Measurements from ENCODE around the gene USP31.
"Not testable (repeated sequence)": the region's sequence is repeated elsewhere in the genome, so short reads cannot be mapped to it uniquely, and the experiment has no call there.

USP31 gene

DNA sequence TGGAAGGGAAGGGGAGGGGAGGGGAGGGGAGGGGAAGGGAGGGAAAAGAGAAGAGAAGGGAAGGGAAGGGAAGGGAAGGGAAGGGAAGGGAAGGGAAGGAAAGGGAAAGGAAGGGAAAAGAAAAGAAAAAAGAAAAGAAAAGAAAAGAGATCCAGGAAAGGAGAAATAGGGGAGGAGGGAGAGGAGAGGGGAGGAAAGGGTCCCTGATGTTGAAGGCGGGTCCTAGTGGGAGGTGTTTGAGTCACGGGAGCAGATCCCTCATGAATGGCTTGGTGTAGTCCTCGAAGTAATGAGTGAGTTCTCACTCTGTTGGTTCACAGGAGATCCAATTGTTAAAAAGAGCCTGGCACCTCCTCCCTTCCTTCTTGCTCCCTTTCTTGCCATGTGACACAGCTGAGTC, 6.9 kb upstream of the USP31 start:
- no peak for DNase-seq (ENCODE audit: low read depth)

- DNase-seq (ENCODE audit: low read depth) = no peak
Observed at GRCh38 chr16:23155445-23156049, 6.3 kb upstream of the USP31 start.

- DNase-seq (ENCODE audit: low read depth) = no peak
Observed at GRCh38 chr16:23152386-23153178, 3.3 kb upstream of the USP31 start.

DNA sequence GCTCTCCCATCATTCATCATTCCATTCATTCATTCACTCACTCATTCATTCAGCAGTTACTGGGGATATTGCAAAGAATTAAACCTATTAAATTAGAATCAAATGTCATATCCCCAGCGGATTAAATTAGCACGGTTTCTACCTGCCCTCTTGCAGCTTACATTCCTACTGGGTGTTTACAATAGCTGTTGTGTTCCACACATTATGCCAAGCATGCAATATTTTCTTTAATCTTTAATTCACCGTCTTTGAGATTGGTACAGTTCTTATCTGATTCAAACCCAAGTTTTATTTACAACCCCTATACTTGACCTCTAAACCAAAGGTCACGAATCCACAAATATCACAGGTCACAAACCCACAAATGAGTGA, 727 bp upstream of the USP31 start:
- no peak for DNase-seq (ENCODE audit: low read depth)

- DNase-seq (ENCODE audit: low read depth) = peak; percentile 6
Observed at GRCh38 chr16:23148513-23149266, 562 bp downstream of the USP31 start.

DNA sequence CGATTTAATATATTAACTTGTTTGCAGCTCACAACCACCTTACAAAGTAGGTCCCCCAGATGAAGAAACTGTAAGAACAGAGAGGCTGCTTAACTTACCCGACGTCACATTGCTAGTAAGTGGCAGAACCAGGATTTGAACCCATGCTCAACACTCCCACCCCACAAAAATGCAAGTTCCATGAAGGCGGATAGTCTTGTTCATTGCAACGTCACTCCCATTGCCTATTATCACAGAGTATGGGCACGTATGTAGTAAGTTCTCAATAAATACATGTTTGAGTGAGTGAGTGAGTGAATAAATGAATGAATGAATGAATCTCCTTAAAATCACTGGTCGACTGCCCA, 1.1 kb downstream of the USP31 start:
- DNase-seq (ENCODE audit: low read depth) = no peak

DNA sequence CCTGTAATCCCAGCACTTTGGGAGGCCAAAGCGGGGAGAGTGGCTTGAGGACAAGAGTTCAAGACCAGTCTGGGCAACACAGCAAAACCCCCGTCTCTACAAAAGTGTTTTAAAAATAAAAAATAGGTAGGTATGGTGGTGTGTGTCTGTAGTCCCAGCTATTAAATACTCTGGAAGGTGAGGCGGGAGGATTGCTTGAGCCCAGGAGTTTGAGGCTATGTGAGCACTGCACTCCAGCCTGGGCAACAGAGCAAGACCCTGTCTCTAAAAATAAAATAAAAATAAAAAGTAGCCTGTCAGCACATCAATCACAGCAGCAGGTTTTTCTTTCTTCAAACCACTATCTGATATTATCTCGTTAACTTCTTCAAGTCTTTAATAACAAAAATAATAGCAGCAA, 1.6 kb downstream of the USP31 start:
- DNase-seq (ENCODE audit: low read depth) = no peak

- no peak for DNase-seq (ENCODE audit: low read depth)
Observed at GRCh38 chr16:23146877-23147601, 2.2 kb downstream of the USP31 start.

GRCh38 chr16:23145608-23146007, 3.6 kb downstream of the USP31 start:
- DNase-seq (ENCODE audit: low read depth) = no peak

DNA sequence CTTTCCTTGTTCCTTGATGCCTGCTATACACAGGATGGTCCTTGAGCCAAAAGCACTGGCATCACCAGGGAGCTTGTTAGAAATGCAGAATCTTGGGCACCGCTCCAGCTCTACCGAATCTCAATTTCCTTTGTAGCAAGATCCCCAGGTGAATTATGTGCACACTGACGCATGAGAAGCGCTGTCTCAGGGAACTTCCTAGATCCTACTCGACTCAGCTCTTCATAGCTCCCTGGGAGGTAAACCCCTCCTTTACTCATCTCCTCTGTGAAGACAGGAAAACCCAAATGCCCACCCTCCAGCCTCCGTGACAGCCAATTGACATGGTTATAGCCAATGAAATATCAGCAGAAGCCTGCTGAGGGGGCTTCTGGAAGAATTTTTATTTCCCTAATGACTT, 4.1 kb downstream of the USP31 start:
- DNase-seq (ENCODE audit: low read depth) = no peak

DNA sequence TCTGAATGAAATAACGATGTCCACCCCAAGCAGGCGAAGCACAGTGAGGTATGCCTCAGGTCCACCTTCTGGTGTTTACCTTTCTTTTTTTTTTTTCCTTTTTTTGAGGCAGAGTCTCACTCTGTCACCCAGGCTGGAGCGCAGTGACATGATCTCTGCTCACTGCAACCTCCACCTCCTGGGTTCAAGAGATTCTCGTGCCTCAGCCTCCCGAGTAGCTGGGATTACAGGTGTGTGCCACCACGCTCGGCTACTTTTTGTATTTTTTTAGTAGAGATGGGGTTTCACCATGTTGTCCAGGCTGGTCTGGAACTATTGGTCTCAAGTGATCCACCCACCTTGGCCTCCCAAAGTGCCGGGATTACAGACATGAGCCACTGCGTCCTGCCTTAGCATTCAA, 4.9 kb downstream of the USP31 start:
- DNase-seq (ENCODE audit: low read depth) = not testable (repeated sequence)

DNA sequence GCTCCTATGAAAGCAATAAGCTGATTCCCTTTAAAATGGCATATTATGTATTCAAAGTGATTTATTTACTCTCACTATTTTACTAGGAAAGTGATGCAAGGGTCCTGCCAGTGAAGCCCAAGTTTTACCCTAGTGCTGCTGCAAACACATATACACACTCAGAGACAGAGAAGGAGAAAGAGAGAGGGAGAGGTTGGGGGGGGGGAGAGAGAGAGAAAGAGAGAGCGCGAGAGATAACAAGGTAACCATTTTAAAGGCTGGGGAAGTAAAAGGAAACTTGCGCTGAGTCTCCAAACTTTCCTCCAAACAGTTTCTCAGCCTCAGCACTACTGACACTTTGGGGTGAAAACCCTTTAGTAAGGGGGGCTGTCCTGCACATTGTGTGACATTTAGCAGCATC, 5.9 kb downstream of the USP31 start:
- no peak for DNase-seq (ENCODE audit: low read depth)

DNA sequence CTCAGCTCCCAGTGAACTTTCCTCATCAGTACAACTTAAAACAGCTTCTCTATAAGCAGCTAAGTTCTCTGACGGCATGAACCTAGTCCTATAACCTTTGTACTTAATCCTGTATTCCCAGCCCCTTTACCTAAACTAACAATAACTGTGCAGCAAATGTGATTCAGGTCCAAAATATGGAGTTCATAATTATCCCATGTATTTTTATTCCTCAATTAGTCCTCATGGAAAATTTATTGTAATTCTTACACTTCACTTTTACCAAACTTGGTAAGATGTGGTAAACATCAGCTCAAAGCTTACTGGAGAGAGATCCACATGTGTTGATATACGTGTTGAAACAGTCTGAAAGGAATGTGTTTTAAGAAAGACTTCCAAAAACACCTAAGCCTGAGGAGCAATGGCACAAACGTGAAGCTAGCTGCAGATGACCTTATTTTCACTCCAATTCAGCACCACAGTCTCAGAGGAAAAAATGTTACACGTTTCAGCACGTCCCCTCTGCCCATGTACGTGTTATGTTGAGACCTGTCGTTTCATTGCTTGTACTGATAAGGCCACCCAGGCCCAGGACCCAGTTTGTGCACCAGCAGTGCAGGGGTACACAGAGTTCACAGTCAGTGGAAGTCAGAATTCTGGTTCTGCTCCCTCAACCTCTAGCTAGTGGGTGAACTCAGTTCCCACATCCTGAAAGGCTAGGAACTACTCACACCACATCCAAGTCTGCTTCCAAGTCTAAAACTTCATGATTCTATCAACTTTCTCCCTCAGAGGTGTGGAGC, 7.1 kb downstream of the USP31 start:
- no peak for DNase-seq (ENCODE audit: low read depth)

GRCh38 chr16:23141500-23141899, 7.8 kb downstream of the USP31 start:
- DNase-seq (ENCODE audit: low read depth) = no peak

DNA sequence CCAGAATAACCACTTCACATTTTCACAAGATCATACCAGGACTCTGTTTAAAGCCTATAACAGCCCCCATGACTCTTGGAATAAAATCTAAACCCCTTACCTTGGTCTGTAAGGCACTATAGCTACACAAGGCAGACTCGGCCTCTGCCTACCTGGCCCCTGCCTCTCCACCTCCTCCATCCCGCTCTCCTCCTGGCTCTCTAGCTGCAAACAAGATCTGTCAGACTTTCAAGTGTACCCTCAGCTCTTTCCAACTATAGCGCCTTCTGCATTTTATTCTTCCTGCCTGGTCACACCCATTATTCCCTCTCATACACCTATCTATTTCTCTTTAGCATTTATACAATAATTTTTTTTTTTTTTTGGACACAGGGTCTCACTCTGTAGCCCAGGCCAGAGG, 8.2 kb downstream of the USP31 start:
- no peak for DNase-seq (ENCODE audit: low read depth)

DNA sequence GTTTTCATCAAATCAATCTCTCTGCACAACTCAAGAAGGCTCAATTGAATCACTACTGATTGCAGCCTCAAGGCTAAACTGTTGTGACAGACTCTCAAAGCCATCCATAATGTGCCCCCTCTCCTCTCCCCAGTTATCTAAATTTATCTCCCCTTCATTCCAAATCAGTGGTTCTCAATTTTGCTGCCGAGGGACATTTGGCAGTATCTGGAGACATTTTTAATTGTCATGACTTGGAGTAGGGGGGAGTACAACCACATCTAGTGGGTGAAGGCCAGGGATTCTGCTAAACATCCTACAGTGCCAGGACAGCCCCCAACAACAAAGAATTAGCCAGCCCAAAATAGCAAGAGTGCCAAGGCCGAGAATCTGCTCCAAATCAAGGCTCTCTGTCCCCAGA, 9.1 kb downstream of the USP31 start:
- no peak for DNase-seq (ENCODE audit: low read depth)

DNA sequence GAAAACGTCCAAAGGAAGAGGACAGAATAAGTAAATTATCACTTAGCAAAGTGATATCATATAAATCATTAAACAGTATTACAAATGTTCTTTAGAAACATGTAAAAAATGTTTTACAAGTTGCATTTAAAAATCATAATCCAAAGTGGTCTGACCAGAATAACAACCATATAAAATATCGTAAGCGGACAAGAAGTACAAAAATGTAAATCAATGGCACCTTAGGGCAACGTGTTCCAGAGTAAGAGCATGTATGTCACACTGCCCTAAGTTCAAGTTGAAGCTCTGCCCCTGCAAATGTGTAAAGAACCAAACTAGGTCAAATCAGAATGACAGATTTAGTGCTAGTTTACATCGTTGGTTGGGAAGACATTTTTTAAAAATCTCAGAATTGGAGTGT, 11.4 kb downstream of the USP31 start:
- DNase-seq (ENCODE audit: low read depth) = no peak

GRCh38 chr16:23137256-23137655, 12.0 kb downstream of the USP31 start:
- DNase-seq (ENCODE audit: low read depth) = no peak

GRCh38 chr16:23134274-23134673, 15.0 kb downstream of the USP31 start:
- no peak for DNase-seq (ENCODE audit: low read depth)

GRCh38 chr16:23132775-23133463, 16.3 kb downstream of the USP31 start:
- DNase-seq (ENCODE audit: low read depth) = no peak

DNA sequence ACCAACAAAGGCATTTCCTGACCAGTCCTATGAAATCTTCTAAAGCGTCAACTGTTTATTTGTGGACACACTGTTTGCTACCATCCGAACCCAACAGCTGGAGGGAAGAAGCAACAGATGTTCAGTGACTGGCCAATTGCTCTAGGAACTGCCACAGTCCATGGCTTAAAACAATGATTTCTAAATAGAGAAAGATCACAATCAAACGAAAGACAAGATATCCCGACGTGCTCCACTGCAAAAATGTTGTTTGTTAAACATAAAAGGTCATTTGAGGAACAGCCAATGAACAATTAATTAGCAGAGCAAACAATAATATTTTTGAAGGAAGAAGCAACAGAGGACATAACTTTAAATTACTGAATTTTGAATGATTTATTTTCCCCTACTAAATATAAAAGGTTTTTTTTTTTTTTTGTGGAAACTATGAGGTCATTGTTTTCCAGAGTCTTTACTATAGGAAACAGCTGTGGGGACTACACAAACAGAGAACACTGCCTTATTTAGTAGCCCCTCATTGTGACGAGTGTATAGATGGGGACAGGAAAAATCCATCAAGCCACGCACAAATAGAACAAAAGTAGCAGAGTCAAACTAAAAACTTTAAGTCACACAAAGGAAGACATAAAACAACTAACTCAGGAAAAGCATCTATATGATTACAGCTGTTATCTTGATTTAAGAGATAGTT, 17.2 kb downstream of the USP31 start:
- DNase-seq (ENCODE audit: low read depth) = no peak

Data from stimulated activated CD8-positive, alpha-beta memory T cell treated with anti-CD3 and anti-CD28 coated beads, Interleukin-7, amount 100 ng/mL, for 24 hours (primary cell).